Muscle layer of duodenum (tissue), 2 donors: ENCODE data around the gene SSH3.

ENCODE experiments used
- H3K27ac ChIP-seq: one replicate; pipeline ENCODE4 v1.7.0; 2013; ENCODE audit warnings: mild to moderate bottlenecking, low read length
- H3K27me3 ChIP-seq: one replicate; pipeline ENCODE4 v1.7.0; 2013; ENCODE audit warnings: low read depth, mild to moderate bottlenecking, control low read depth, low read length
- H3K36me3 ChIP-seq, 2 donors: one replicate each; pipeline ENCODE4 v1.7.0; 2013; ENCODE audit warnings: low read length in 2 of 2, control low read depth in 1 of 2, mild to moderate bottlenecking in 1 of 2; ENCODE audit not compliant: insufficient read depth in 2 of 2, control insufficient read depth in 1 of 2
- H3K4me1 ChIP-seq, 2 donors: one replicate each; pipeline ENCODE4 v1.7.0; 2013; ENCODE audit warnings: low read length in 2 of 2, mild to moderate bottlenecking in 2 of 2, control low read depth in 1 of 2, moderate library complexity in 1 of 2; ENCODE audit not compliant: insufficient read depth in 2 of 2, control insufficient read depth in 1 of 2
- H3K4me3 ChIP-seq, 2 donors: one replicate each; pipeline ENCODE4 v1.7.0; 2013; ENCODE audit warnings: low read length in 2 of 2, low read depth in 1 of 2, mild to moderate bottlenecking in 1 of 2
- H3K9me3 ChIP-seq, 2 donors: one replicate each; pipeline ENCODE4 v1.7.0; 2013; ENCODE audit warnings: low read length in 2 of 2, control low read depth in 1 of 2, mild to moderate bottlenecking in 1 of 2; ENCODE audit not compliant: control insufficient read depth in 1 of 2
- donor health status: healthy.

Gene SSH3

DNA sequence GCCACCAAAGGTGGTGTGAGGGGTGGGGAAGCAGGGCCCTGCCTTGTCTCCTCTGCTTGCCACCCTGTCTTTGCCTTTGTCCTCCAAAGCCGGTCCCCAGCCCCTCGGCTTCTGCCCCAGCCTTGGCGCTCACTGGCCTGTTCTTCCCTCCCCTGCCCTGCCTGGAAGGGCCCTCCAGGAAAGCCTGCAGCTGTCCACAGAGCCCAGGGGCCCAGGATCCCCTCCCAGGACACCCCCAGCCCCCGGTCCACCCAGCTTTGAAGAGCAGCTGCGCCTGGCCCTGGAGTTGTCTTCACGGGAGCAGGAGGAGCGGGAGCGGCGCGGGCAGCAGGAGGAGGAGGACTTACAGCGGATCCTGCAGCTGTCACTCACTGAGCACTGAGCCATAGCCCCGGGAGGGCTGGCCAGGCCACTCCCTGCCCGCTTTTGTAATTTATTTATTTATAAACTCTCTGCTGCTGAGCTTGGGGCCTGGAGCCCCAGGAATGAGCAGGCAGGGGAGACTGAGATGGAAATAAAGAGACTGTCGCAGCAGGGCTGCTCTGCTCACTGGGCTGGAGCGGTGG, 1.3 kb upstream of the SSH3 start:
- Histone ChIP-seq H3K9me3 (no peaks in the 10 kb centered on the region), H3K4me1 (peaks cover 0 to 26% of the 10 kb centered on the region in 2 donors), H3K4me3 (peak overlapping the region; percentile 61 to 91), H3K36me3 (peaks cover 18 to 31% of the 10 kb centered on the region in 2 donors), H3K27ac (peak overlapping the region; percentile 39), H3K27me3 (no peaks in the 10 kb centered on the region)

DNA sequence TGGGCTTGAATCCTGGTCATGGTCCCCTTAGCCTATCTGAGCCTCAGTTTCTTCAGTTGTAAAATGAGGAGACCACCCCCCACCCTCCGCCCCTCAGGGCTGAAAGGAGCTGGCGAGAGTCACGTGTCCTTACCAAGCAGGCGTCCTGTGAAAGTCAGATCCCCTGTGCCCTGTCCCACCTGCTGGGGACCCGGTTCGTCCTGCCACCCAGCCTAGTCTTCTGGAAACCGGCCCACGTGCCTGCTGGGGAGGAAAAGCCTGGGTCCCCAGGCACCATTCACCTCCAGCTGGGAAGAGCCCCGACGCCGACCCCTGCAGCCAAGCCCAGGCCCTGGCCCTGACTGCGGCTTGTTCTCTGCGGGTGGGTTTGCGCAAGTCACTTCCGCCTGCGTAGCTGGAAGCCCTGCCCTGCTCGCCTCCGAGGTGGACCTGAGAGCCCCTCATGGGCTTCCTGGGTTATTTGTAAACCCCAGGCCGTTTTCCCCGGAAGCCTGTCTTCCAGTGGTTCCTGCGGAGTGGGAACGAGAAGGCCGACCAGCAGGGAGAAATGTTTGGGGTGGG, 679 bp upstream of the SSH3 start:
- Histone ChIP-seq H3K36me3 (peaks cover 18 to 31% of the 10 kb centered on the region in 2 donors), H3K4me1 (peaks cover 0 to 26% of the 10 kb centered on the region in 2 donors), H3K9me3 (no peaks in the 10 kb centered on the region), H3K4me3 (peak overlapping the region; percentile 61 to 91), H3K27ac (peak overlapping the region; percentile 39), H3K27me3 (no peaks in the 10 kb centered on the region)

GRCh38 chr11:67303835-67304411, 593 bp downstream of the SSH3 start:
- Histone ChIP-seq H3K27me3 (no peaks in the 10 kb centered on the region), H3K4me1 (peaks cover 0 to 26% of the 10 kb centered on the region in 2 donors), H3K4me3 (peak overlapping the region; percentile 61 to 91), H3K9me3 (no peaks in the 10 kb centered on the region), H3K36me3 (peaks cover 12 to 37% of the 10 kb centered on the region in 2 donors), H3K27ac (no peak overlapping the region)

- Histone ChIP-seq H3K27me3 (no peaks in the 10 kb centered on the region), H3K4me1 (peaks cover 0 to 26% of the 10 kb centered on the region in 2 donors), H3K27ac (no peak overlapping the region), H3K4me3 (peak overlapping the region; percentile 61 to 91), H3K36me3 (peaks cover 13 to 34% of the 10 kb centered on the region in 2 donors), H3K9me3 (no peaks in the 10 kb centered on the region)
Measured at GRCh38 chr11:67304511-67305113, 1.3 kb downstream of the SSH3 start.

DNA sequence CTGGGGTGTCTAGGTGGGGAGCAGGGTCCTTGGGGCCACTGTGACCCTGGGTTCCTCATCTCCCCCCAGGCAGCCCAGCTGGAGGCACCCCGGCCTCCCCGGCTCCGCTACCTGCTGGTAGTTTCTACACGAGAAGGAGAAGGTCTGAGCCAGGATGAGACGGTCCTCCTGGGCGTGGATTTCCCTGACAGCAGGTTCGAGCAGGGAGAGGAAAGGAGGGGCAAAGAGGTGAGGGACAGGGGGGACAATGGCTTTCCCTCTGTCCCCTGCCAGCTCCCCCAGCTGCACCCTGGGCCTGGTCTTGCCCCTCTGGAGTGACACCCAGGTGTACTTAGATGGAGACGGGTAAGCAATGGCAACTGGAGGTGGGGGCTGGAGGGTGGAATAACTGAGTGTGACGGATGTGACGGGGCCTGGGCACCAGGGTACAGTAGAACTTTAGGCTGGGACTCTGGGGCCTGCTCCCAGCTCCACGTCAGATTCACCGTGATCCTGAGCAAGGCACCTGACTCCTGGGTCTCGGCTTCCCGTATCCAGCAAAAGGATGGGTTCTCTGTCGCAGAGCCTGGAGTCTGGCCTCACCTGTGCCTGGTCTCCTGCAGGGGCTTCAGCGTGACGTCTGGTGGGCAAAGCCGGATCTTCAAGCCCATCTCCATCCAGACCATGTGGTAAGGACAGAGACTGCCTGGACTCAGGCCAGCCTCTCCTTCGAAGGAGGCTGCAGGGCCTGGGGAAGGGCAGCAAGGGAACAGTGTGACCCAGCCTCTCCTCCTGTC, 3.6 kb downstream of the SSH3 start:
- no peak overlapping the region for H3K27ac ChIP-seq
- H3K27me3 ChIP-seq, result no peaks in the 10 kb centered on the region
- peaks cover 0 to 24% of the 10 kb centered on the region in 2 donors for H3K4me1 ChIP-seq
- H3K4me3 ChIP-seq, result no peak overlapping the region
- no peaks in the 10 kb centered on the region for H3K9me3 ChIP-seq
- peaks cover 6 to 29% of the 10 kb centered on the region in 2 donors for H3K36me3 ChIP-seq

DNA sequence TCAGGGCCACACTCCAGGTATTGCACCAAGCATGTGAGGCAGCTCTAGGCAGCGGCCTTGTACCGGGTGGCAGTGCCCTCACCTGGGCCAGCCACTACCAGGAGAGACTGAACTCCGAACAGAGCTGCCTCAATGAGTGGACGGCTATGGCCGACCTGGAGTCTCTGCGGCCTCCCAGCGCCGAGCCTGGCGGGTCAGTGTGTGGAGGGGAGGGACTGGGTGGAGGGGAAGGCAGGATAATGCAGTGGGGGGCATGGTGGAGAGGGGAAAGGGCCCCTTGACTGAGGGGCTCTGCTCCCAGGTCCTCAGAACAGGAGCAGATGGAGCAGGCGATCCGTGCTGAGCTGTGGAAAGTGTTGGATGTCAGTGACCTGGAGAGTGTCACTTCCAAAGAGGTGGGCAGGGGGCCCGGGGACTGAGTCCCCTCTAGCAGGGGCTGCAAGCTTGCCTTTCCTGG, 4.2 kb downstream of the SSH3 start:
- Histone ChIP-seq H3K4me1 (peaks cover 0 to 18% of the 10 kb centered on the region in 2 donors), H3K27ac (no peak overlapping the region), H3K9me3 (no peaks in the 10 kb centered on the region), H3K36me3 (peaks cover 6 to 29% of the 10 kb centered on the region in 2 donors), H3K27me3 (no peaks in the 10 kb centered on the region), H3K4me3 (no peak overlapping the region)

DNA sequence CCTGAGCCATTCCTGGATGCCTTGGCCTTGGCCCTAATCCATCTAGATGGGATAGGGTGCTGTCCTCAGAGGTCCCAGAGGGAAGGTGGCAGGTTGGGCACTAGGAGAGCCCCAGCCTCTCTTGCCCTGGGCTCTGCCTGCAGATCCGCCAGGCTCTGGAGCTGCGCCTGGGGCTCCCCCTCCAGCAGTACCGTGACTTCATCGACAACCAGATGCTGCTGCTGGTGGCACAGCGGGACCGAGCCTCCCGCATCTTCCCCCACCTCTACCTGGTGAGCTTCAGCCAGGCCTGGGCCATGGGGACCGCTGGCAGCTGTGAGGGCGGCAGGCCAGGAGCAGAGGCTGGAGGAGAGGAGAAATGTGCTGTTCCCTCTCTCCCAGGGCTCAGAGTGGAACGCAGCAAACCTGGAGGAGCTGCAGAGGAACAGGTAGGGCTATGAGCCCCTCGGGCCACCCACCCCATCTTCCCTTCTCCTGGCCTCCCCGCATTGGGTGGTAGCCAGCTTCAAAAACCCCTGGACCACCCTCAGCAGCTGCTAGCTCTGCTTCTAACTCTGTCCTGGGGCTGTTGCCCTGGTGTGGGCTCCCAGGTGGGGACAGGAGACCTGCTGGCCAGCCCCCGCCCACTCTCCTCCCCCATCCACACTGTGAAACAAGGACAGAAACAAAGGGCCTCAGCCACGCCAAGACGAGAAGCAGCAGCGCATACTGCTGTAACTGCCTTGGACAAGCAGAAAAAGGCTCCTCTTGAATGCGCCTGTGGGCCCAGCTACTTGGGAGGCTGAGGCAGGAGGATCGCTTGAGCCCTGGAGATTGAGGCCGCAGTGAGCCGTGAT, 4.9 kb downstream of the SSH3 start:
- Histone ChIP-seq H3K27me3 (no peaks in the 10 kb centered on the region), H3K27ac (no peak overlapping the region), H3K9me3 (no peaks in the 10 kb centered on the region), H3K4me3 (no peak overlapping the region), H3K4me1 (peaks cover 0 to 12% of the 10 kb centered on the region in 2 donors), H3K36me3 (peaks cover 6 to 29% of the 10 kb centered on the region in 2 donors)

GRCh38 chr11:67309166-67309565, 5.8 kb downstream of the SSH3 start:
- Histone ChIP-seq H3K4me3 (no peak overlapping the region), H3K27me3 (no peaks in the 10 kb centered on the region), H3K36me3 (peaks cover 6 to 29% of the 10 kb centered on the region in 2 donors), H3K4me1 (peaks cover 0 to 7% of the 10 kb centered on the region in 2 donors), H3K27ac (no peak overlapping the region), H3K9me3 (no peaks in the 10 kb centered on the region)

DNA sequence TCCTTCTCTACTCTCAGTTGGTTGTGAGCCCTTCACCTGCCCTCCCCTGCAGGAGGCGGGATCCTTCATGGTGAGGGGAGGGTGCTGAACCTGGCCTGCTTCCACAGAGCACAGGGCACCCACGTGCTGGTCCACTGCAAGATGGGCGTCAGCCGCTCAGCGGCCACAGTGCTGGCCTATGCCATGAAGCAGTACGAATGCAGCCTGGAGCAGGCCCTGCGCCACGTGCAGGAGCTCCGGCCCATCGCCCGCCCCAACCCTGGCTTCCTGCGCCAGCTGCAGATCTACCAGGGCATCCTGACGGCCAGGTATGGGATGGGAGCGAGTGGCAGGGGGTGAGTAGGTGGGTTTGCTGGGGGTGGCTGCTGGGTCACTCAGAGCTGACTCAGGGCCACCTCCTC, 6.3 kb downstream of the SSH3 start:
- H3K27me3 ChIP-seq, result no peaks in the 10 kb centered on the region
- H3K36me3 ChIP-seq, result peaks cover 6 to 29% of the 10 kb centered on the region in 2 donors
- H3K4me1 ChIP-seq, result peaks cover 0 to 2% of the 10 kb centered on the region in 2 donors
- no peaks in the 10 kb centered on the region for H3K9me3 ChIP-seq
- H3K27ac ChIP-seq, result no peak overlapping the region
- no peak overlapping the region for H3K4me3 ChIP-seq

DNA sequence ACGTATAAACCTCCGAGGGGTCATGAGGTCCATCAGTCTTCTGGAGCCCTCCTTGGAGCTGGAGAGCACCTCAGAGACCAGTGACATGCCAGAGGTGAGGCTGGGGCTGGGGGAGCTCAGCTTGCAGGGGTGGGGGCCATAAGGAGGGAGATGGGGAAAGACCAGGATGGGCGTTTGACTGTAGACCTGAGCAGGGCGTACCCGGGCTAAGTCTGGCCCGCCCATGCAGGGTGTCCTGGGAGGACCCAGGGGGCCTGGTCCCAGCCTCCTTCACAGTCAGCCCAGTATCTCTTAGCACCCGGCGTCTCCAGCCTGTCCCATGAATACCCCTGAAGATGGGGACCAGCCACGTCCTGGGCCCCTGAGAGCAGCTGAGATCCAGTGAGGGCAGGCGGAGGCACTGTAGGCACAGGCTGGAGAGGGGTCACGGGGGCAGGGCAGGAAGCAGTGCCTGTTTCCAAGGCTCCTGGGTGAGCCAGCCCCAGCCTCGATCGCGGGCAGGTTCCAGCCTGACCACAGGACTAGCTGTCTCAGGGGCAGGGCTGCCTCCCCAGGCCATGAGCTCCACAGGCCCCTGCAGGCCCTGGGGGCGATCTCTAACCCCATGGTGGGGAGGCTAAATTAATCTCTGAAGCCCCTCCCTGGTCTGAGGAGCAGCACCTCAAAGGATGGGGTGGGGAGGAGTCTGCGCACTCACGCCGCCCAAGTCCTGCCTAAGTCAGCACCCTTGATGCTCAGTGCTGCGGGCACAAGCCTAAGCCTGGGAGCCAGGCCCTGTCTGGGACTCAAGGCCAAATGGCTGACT, 7.1 kb downstream of the SSH3 start:
- Histone ChIP-seq H3K4me1 (no peaks in the 10 kb centered on the region), H3K4me3 (no peak overlapping the region), H3K27ac (no peak overlapping the region), H3K27me3 (no peaks in the 10 kb centered on the region), H3K36me3 (peaks cover 6 to 29% of the 10 kb centered on the region in 2 donors), H3K9me3 (no peaks in the 10 kb centered on the region)
